Measurements from ENCODE around the gene DPP7. TPM values are rescaled to one million over a fixed set of nuclear protein-coding genes. Genes with fewer than 3 reads are reported as not detected.

Gene DPP7
- total RNA-seq, 1 donor from 2014 or later, result 86.7 TPM

- Mint-ChIP-seq H3K4me3 (peak overlapping the region; percentile 17), H3K36me3 (no peaks in the 10 kb centered on the region)
Measured at GRCh38 chr9:137074657-137075274, 39.8 kb downstream of the DPP7 start.

GRCh38 chr9:137073992-137074399, 40.5 kb downstream of the DPP7 start:
- no peak overlapping the region for H3K4me3 Mint-ChIP-seq
- H3K4me1 Mint-ChIP-seq (ENCODE audit: unreplicated experiment), result peaks cover 8% of the 10 kb centered on the region
- no peak for TF ChIP-seq CTCF (conservative IDR thresholded peaks at IDR 0.05)
- no peaks in the 10 kb centered on the region for H3K9me3 Mint-ChIP-seq
- H3K27me3 Mint-ChIP-seq, result peaks cover 37% of the 10 kb centered on the region
- H3K27ac Mint-ChIP-seq, result no peak overlapping the region
- no peak for DNase-seq (ENCODE audit: extremely low spot score, unreplicated experiment)
- H3K36me3 Mint-ChIP-seq, result no peaks in the 10 kb centered on the region

More at GRCh38 chr9:137074657-137075274, 39.8 kb downstream of the DPP7 start:
- Mint-ChIP-seq H3K9me3 (no peaks in the 10 kb centered on the region), H3K27me3 (peaks cover 44% of the 10 kb centered on the region), H3K4me1 (ENCODE audit: unreplicated experiment) (peaks cover 8% of the 10 kb centered on the region), H3K27ac (peak overlapping the region; percentile 50)
- no peak for TF ChIP-seq CTCF (conservative IDR thresholded peaks at IDR 0.05)
- DNase-seq (ENCODE audit: extremely low spot score, unreplicated experiment), result no peak

- Mint-ChIP-seq H3K36me3 (no peaks in the 10 kb centered on the region), H3K4me3 (peak overlapping the region; percentile 86), H3K4me1 (ENCODE audit: unreplicated experiment) (peaks cover 12% of the 10 kb centered on the region), H3K27ac (peak overlapping the region; percentile 71), H3K27me3 (peaks cover 26% of the 10 kb centered on the region), H3K9me3 (no peaks in the 10 kb centered on the region)
- DNase-seq (ENCODE audit: extremely low spot score, unreplicated experiment), result no peak
- no peak for TF ChIP-seq CTCF (conservative IDR thresholded peaks at IDR 0.05)
Measured at GRCh38 chr9:137071282-137071681, 43.3 kb downstream of the DPP7 start.

- Mint-ChIP-seq H3K9me3 (no peaks in the 10 kb centered on the region), H3K4me3 (peak overlapping the region; percentile 86), H3K27ac (peak overlapping the region; percentile 71), H3K4me1 (ENCODE audit: unreplicated experiment) (peaks cover 12% of the 10 kb centered on the region), H3K36me3 (no peaks in the 10 kb centered on the region), H3K27me3 (peaks cover 22% of the 10 kb centered on the region)
- no peak for DNase-seq (ENCODE audit: extremely low spot score, unreplicated experiment)
- peak; percentile 64 for TF ChIP-seq CTCF (conservative IDR thresholded peaks at IDR 0.05)
Measured at GRCh38 chr9:137070906-137071275, 43.6 kb downstream of the DPP7 start.

- peak within 1 kb of the TSS; percentile 86 for H3K4me3 Mint-ChIP-seq
- DNase-seq (ENCODE audit: extremely low spot score, unreplicated experiment), result no peak
- no peaks in the 10 kb centered on the region for H3K9me3 Mint-ChIP-seq
- H3K27me3 Mint-ChIP-seq, result peaks cover 19% of the 10 kb centered on the region
- peaks cover 12% of the 10 kb centered on the region for H3K4me1 Mint-ChIP-seq (ENCODE audit: unreplicated experiment)
- no peak for TF ChIP-seq CTCF (conservative IDR thresholded peaks at IDR 0.05)
- H3K27ac Mint-ChIP-seq, result peak within 1 kb of the TSS; percentile 71
- no peaks in the 10 kb centered on the region for H3K36me3 Mint-ChIP-seq
Measured at GRCh38 chr9:137070201-137070905, 44.2 kb downstream of the DPP7 start, which contains the start of gene SAPCD2. SAPCD2 (minus strand) TSS chr9:137070557; CDS start chr9:137070460, 97 bp downstream.
